Osteoblast (primary cell): Measurements from ENCODE around the gene TMEM37. TPM values are rescaled to one million over a fixed set of nuclear protein-coding genes. Genes with fewer than 3 reads are reported as not detected.

Source experiments
- DNase-seq: peaks from one replicate; pipeline ENCODE4 v3.0.0; 2011; ENCODE audit warnings: low spot score, mixed read lengths; ENCODE audit not compliant: insufficient read length; ENCODE audit errors: missing footprints
- H2AFZ ChIP-seq: 2 replicates; pipeline ENCODE4 v1.6.0; 2011; ENCODE audit warnings: mild to moderate bottlenecking, low read length
- H3K27ac ChIP-seq: 2 replicates; pipeline ENCODE4 v1.5.1; 2011; ENCODE audit warnings: mild to moderate bottlenecking, low read depth, low read length, moderate library complexity
- H3K27me3 ChIP-seq: 2 replicates; pipeline ENCODE4 v1.6.0; 2012; ENCODE audit warnings: mild to moderate bottlenecking, control low read depth, inconsistent platforms, low read length, moderate library complexity; ENCODE audit not compliant: insufficient read depth
- H3K36me3 ChIP-seq: 2 replicates; pipeline ENCODE4 v1.5.1; 2011; ENCODE audit warnings: mild to moderate bottlenecking, low read length, control low read depth, moderate library complexity; ENCODE audit not compliant: insufficient read depth
- H3K4me1 ChIP-seq: 2 replicates; pipeline ENCODE4 v1.5.1; 2011; ENCODE audit warnings: mild to moderate bottlenecking, low read length, control low read depth, moderate library complexity; ENCODE audit not compliant: insufficient read depth
- H3K4me2 ChIP-seq: 2 replicates; pipeline ENCODE4 v1.6.0; 2011; ENCODE audit warnings: mild to moderate bottlenecking, low read length; ENCODE audit not compliant: insufficient read depth
- H3K4me3 ChIP-seq: fragments of 200-600 bp; sonication (generic); 3 replicates; pipeline ENCODE4 v1.5.1; 2012; ENCODE audit warnings: mild to moderate bottlenecking, low read length, inconsistent platforms; ENCODE audit not compliant: insufficient read depth
- H3K79me2 ChIP-seq: 2 replicates; pipeline ENCODE4 v1.6.0; 2012; ENCODE audit warnings: mild to moderate bottlenecking, low read length, control low read depth, inconsistent platforms; ENCODE audit not compliant: insufficient read depth
- H3K9me3 ChIP-seq: 2 replicates; pipeline ENCODE4 v1.5.1; 2011; ENCODE audit warnings: low read depth, low read length, control low read depth
- H4K20me1 ChIP-seq: 2 replicates; pipeline ENCODE4 v1.6.0; 2012; ENCODE audit warnings: mild to moderate bottlenecking, low read length, control low read depth; ENCODE audit not compliant: insufficient read depth
- total RNA-seq: library from RNA; depleted of rRNA; stranded (reverse); fragments of >200 nt; gene quantifications from 2 replicates; pipeline ENCODE4 v1.2.3, GENCODE V29; 2012
- TF ChIP-seq, protein P1 (sequence below): IDR thresholded peaks from 2 replicates; pipeline ENCODE4 v1.5.1; 2011; ENCODE audit warnings: mild to moderate bottlenecking, low read depth, low read length, moderate library complexity; ENCODE audit errors: extremely low read depth

The TMEM37 gene
- total RNA-seq, 1 donor: 1.1 TPM

DNA sequence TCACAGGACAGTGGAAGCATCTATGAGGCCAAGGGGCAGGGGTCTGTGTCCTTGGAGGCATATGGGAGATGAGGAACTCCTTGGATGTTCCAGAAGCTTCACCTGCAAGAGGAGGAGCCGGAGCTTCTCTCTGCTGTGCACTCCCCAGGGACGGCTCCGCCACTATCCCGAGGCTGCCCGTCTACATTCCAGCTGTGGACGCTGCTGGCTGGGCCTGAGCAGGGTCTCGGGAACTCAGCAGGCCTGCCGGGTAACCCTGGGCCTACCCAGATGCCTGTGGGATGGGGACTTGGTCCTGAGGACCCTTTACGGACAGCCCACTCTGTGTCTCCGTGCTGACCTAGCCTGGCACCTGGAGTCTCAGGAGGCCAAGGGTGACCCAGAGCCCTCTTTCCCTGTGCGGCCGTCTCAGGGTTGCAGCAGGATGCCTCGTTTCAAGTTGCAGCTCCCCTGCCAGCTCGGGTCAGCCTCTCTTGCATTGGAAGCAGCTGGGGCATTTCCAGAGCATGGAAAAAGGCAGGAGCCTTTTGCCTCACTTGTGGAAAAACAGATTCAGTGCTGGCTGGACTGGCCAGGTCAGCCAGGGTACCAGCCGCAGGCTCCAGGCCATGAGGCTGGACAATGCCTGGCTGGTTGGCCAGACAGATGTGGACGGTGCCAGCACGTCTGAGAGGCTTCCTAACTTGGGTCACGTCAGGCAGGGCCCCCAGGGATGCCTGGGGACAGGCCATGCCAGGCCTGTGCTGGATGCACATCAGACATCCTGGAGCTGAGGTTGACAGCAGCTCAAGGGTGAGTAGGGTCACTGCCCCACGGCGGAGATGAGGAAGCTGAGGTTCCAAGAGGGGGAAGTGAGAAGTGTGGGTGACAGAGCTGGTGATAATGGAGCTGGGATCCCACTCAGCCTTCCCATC lies 51.1 kb downstream of the TMEM37 start:
- H4K20me1 ChIP-seq: no peaks in the 10 kb centered on the region
- H3K4me2 ChIP-seq: no peak overlapping the region
- H2AFZ ChIP-seq: no peak overlapping the region
- H3K9me3 ChIP-seq: no peaks in the 10 kb centered on the region
- H3K27me3 ChIP-seq: peaks cover 21% of the 10 kb centered on the region
- no peak overlapping the region for H3K27ac ChIP-seq
- peaks cover 4% of the 10 kb centered on the region for H3K4me1 ChIP-seq
- TF ChIP-seq, protein P1, sequence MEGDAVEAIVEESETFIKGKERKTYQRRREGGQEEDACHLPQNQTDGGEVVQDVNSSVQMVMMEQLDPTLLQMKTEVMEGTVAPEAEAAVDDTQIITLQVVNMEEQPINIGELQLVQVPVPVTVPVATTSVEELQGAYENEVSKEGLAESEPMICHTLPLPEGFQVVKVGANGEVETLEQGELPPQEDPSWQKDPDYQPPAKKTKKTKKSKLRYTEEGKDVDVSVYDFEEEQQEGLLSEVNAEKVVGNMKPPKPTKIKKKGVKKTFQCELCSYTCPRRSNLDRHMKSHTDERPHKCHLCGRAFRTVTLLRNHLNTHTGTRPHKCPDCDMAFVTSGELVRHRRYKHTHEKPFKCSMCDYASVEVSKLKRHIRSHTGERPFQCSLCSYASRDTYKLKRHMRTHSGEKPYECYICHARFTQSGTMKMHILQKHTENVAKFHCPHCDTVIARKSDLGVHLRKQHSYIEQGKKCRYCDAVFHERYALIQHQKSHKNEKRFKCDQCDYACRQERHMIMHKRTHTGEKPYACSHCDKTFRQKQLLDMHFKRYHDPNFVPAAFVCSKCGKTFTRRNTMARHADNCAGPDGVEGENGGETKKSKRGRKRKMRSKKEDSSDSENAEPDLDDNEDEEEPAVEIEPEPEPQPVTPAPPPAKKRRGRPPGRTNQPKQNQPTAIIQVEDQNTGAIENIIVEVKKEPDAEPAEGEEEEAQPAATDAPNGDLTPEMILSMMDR: no peak
- DNase-seq: peak; percentile 62
- no peak overlapping the region for H3K4me3 ChIP-seq
- no peaks in the 10 kb centered on the region for H3K79me2 ChIP-seq
- no peaks in the 10 kb centered on the region for H3K36me3 ChIP-seq

DNA sequence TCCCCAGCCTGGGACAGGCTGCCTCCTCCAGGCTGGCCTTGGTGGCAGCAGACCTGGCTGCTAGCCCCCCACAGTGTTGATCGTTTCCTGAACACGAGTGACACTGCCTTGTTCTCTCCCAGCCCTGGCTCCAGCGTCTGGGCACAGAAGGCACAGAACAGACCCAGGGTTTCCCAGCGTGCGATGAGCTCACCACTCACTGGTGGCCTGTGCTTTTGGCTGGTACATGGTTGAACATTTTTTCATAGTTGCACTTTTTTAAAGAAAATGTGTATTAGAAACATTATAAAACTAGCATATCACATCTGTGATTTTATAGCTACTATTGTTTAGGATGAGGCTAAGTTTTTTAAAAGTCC lies 51.7 kb downstream of the TMEM37 start:
- Histone ChIP-seq H2AFZ (no peak overlapping the region), H3K4me1 (peaks cover 4% of the 10 kb centered on the region), H3K36me3 (no peaks in the 10 kb centered on the region), H3K27me3 (peaks cover 21% of the 10 kb centered on the region), H4K20me1 (no peaks in the 10 kb centered on the region), H3K4me3 (no peak overlapping the region), H3K4me2 (no peak overlapping the region), H3K27ac (no peak overlapping the region), H3K79me2 (no peaks in the 10 kb centered on the region), H3K9me3 (no peaks in the 10 kb centered on the region)
- peak; percentile 52 for DNase-seq
- TF ChIP-seq, protein P1: no peak

DNA sequence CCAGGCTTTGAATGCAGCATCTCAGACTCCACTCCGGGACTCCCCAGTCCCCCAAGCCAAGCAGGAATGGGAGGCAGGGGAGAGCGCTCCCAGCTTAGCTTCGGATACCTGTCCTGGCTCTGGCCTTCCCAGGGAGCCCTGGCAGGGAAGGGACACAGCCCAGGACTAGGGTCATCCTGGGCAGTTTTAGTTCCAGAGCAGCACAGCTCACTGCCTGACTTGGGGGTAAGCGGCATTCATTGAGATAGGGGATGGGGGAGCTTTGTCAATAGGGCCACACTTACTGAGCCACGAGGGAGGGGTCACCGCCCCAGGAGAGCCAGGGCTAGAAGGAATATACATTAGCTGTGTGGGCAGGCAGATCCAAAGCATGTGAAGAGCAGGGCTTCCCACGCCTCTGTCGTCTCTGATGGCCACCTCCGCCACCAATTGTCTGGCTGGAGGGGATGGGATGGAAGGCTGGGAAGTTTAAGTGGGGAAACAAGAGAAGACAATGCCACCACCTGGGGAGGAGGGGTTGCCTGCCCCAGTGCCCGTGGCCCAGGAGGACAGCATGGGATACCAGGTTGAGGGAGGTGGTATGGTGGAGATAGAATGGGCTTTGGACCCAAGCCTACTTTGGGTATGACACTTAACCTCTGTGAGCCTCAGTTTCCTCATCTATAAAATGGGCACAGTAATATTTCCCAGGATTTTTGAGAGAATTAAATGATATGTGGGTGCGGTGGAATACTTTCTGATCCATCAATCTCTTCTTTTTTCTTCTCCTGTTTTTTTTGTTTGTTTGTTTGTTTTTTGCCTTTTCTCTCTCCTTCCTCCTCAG lies 52.5 kb downstream of the TMEM37 start:
- H3K4me2 ChIP-seq: no peak overlapping the region
- TF ChIP-seq, protein P1: no peak
- no peaks in the 10 kb centered on the region for H3K9me3 ChIP-seq
- H3K4me1 ChIP-seq: peaks cover 4% of the 10 kb centered on the region
- no peaks in the 10 kb centered on the region for H3K79me2 ChIP-seq
- H4K20me1 ChIP-seq: no peaks in the 10 kb centered on the region
- H2AFZ ChIP-seq: no peak overlapping the region
- peak; percentile 17 for DNase-seq
- H3K36me3 ChIP-seq: no peaks in the 10 kb centered on the region
- no peak overlapping the region for H3K27ac ChIP-seq
- peaks cover 21% of the 10 kb centered on the region for H3K27me3 ChIP-seq
- no peak overlapping the region for H3K4me3 ChIP-seq

DNA sequence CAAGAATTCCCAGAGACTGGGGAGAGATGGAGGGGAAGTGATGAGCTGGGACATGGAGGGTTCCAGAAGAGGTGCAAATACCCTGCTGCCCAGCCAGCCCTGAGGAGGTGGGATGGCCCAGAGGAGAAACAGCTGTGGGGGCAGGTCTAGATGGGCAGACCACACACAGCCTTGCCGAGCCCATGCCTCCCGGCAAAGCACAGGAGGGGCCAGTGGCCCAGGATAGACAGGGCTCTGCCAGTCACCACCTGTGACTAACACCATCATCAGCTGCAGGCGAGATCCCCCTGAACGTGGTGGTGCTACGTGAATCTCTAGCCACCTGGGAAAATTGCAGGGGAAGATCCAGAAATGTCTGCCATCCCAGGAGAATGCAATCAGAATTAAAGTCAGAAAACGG lies 53.2 kb downstream of the TMEM37 start:
- Histone ChIP-seq H3K9me3 (no peaks in the 10 kb centered on the region), H4K20me1 (no peaks in the 10 kb centered on the region), H2AFZ (no peak overlapping the region), H3K27ac (no peak overlapping the region), H3K4me3 (no peak overlapping the region), H3K4me1 (peaks cover 4% of the 10 kb centered on the region), H3K36me3 (no peaks in the 10 kb centered on the region), H3K79me2 (no peaks in the 10 kb centered on the region), H3K4me2 (no peak overlapping the region), H3K27me3 (peaks cover 17% of the 10 kb centered on the region)
- DNase-seq: no peak
- TF ChIP-seq, protein P1: no peak
